Measurements from ENCODE around the gene MLC1. TPM values are rescaled to one million over a fixed set of nuclear protein-coding genes. Genes with fewer than 3 reads are reported as not detected.

Gene MLC1
- total RNA-seq, 2 experiments from 2014 or later, result 1.5 to 2.1 TPM

DNA sequence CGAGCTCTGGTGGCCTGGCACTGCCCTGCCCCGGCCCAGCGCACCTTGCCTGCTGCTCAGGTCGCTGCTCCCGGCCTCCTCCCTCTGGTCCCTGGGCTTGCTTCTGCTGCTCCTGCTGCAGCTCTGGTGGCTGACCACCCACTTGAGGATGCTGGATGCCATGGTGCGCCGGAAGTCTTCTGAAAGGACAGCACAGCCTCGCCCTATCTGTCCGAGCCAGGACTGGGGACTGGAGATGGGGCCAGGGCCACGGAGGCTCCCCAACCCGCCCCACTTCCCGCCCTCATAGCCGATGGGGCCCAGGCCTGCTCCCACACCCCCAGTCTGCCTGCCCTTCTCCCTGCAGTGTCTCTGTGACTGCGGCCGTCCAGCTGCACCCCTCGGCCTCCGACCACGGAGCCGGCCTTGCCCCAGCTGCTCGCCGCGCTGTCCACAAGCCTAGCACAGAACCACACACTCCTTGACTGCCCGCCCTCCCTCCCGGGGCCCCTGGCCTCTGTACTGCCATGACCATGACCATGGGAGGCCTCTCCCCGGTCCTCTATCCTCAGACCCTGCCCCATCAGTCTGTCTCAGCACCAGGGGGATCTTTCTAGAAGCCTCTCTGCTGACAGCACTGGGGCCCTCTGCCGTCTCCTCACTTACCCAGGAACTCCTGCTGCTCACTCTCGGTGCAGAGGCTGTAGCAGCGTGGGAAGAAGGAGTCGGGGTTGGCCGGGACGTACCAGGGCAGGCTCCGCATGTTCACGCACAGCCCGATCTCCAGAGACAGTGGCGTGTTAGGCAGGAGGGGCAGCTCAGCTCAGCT lies 39.8 kb downstream of the MLC1 start:
- peaks cover 6% of the 10 kb centered on the region for H3K4me1 Mint-ChIP-seq

GRCh38 chr22:50044485-50045118 lies 40.6 kb downstream of the MLC1 start:
- peaks cover 2% of the 10 kb centered on the region for H3K9me3 Mint-ChIP-seq
- H3K36me3 Mint-ChIP-seq, result no peaks in the 10 kb centered on the region
- H3K27ac Mint-ChIP-seq, result no peak overlapping the region
- H3K4me1 Mint-ChIP-seq, result peaks cover 6% of the 10 kb centered on the region
- no peak overlapping the region for H3K4me3 Mint-ChIP-seq
- DNase-seq, result no peak
- H3K27me3 Mint-ChIP-seq, result peaks cover 24% of the 10 kb centered on the region

More for the DNA sequence above, 39.8 kb downstream of the MLC1 start:
- Mint-ChIP-seq H3K4me3 (no peak overlapping the region), H3K27ac (no peak overlapping the region), H3K9me3 (peaks cover 2% of the 10 kb centered on the region), H3K27me3 (peaks cover 24% of the 10 kb centered on the region), H3K36me3 (no peaks in the 10 kb centered on the region)
- DNase-seq, result no peak

DNA sequence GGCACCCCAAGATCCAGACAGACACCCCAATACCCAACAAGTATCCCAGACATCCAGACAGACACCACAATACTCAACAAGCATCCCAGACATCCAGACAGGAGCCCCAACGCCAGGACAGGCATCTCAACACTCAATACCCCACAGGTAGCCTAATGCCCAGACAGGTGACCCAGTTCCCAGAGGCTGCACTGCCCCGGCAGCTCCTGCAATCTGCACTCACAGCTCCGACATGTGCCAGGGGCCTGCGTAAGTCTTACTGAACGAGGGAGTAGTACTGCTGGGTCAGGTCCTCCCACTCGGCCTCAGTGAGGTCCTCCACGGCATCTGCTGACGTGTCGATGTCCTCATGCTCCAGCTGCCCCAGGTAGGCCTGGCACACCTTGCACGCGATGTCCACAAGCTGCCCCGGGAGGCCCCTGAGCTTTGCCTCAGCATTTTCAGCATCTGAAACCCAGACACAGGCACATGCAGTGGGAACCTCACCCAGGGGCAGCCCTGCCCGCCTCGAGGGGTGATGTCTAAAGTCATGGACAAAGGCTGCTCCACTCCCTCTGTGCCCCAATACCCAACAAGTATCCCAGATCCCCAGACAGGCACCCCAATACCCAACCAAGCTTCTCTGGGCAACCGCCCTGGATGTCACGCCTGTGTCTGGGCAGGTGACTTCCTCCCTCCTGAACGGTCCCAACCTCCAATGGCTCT lies 43.7 kb downstream of the MLC1 start:
- no peak for DNase-seq
- H3K27me3 Mint-ChIP-seq, result peaks cover 24% of the 10 kb centered on the region
- no peak overlapping the region for H3K27ac Mint-ChIP-seq
- no peak overlapping the region for H3K4me3 Mint-ChIP-seq
- H3K36me3 Mint-ChIP-seq, result peaks cover 2% of the 10 kb centered on the region
- peaks cover 10% of the 10 kb centered on the region for H3K9me3 Mint-ChIP-seq
- H3K4me1 Mint-ChIP-seq, result peaks cover 6% of the 10 kb centered on the region

DNA sequence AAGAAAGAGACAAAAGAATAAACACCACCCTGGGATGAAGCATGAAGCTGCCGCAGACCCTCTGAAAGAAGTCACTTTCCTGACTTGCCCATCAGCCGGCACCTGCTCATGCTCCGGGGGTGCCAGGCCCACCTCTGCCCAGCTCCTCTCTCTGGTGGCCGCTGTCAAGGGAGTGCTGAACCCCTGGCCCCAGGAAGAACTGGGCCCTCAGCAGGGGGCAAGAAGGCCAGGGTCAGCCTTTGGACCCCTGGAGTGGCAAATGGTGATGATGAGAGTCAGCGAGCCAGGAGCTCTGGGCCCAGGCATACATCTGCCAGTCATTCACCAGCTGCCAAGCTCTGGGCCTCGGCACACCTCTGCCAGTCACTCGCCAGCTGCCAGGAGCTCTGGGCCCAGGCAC lies 44.5 kb downstream of the MLC1 start:
- Mint-ChIP-seq H3K27me3 (peaks cover 24% of the 10 kb centered on the region), H3K9me3 (peaks cover 10% of the 10 kb centered on the region), H3K4me1 (peaks cover 6% of the 10 kb centered on the region), H3K4me3 (no peak overlapping the region), H3K36me3 (peaks cover 2% of the 10 kb centered on the region), H3K27ac (no peak overlapping the region)
- DNase-seq, result no peak

GRCh38 chr22:50039669-50040443 lies 45.4 kb downstream of the MLC1 start:
- peaks cover 24% of the 10 kb centered on the region for H3K27me3 Mint-ChIP-seq
- H3K9me3 Mint-ChIP-seq, result peaks cover 10% of the 10 kb centered on the region
- peaks cover 2% of the 10 kb centered on the region for H3K36me3 Mint-ChIP-seq
- no peak overlapping the region for H3K4me3 Mint-ChIP-seq
- H3K27ac Mint-ChIP-seq, result no peak overlapping the region
- peaks cover 7% of the 10 kb centered on the region for H3K4me1 Mint-ChIP-seq
- no peak for DNase-seq

DNA sequence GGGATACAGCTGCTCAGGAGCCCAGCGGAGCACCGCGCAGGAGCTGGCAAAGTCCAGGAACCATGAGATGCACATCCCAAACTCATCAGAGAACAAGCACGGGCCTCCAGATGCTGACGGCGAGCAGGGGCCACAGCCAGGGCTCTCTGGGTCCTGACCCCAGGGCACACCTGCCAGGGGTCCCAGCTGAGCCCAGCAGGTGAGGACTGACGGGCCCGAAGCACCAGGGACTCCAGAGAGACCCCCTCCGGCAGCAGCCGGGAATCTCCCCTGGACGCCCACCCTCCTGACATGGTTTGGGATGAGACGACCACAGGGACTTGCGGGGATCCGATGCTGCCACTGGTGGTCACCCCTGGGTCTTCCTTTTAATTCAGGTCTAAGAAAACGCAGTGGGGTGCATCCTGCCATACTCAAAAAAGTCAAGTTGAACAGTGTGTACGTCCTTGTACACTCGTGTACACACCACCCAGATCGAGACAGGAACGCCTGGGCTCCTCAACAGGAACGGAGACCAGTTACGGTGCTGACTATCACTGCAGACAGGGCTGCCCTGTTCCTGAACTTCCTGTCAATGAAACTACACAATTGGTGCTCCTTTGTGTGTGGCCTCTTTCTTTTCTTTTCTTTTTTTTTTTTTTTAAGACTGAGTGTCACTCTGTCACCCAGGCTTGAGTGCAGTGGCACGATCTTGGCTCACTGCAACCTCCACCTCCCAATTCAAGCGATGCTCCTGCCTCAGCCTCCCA lies 49.1 kb downstream of the MLC1 start:
- Mint-ChIP-seq H3K36me3 (peaks cover 2% of the 10 kb centered on the region), H3K4me1 (peaks cover 3% of the 10 kb centered on the region), H3K4me3 (no peak overlapping the region), H3K27me3 (peaks cover 10% of the 10 kb centered on the region), H3K9me3 (peaks cover 8% of the 10 kb centered on the region), H3K27ac (no peak overlapping the region)
- DNase-seq, result no peak

- peaks cover 3% of the 10 kb centered on the region for H3K4me1 Mint-ChIP-seq
Measured at GRCh38 chr22:50035131-50035881, 49.9 kb downstream of the MLC1 start.

GRCh38 chr22:50034126-50035081 lies 50.8 kb downstream of the MLC1 start:
- no peak overlapping the region for H3K4me3 Mint-ChIP-seq
- DNase-seq, result no peak

More at GRCh38 chr22:50035131-50035881, 49.9 kb downstream of the MLC1 start:
- H3K27ac Mint-ChIP-seq, result no peak overlapping the region
- no peak for DNase-seq
- H3K36me3 Mint-ChIP-seq, result peaks cover 2% of the 10 kb centered on the region
- H3K9me3 Mint-ChIP-seq, result peaks cover 8% of the 10 kb centered on the region
- H3K4me3 Mint-ChIP-seq, result no peak overlapping the region
- peaks cover 10% of the 10 kb centered on the region for H3K27me3 Mint-ChIP-seq

DNA sequence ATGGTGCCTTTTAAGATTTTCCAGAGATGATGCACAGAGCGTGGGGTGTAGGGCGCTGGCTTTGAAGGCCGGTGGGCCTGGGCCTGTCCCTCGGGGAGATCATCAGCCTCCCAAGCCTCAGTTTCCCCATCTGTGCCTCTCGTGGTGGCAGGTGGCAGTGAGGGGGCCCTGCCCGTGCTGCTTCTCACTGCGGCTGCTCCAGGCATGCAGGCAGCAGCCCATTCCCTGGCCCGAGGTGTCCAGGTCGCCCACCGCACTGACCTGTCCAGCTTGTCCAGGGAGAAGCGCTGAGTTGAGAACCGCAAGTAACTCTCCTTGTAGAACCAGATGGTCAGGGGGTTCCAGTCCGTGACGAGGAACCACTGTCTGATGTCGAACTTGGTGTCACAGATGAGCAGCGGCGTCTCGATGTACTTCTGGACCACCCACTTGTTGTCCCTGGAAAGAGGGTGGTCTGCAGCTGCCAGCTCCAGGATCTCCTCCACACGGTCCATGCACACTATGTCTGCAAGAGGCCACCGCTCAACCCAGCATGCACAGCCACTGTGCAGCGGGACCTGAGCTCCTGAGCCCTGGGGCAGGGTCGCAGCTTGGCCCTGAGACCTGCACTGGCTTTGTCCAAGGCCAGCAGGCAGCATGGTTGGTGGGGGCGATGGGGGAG lies 52.2 kb downstream of the MLC1 start:
- DNase-seq, result no peak
- peaks cover 10% of the 10 kb centered on the region for H3K27me3 Mint-ChIP-seq
- H3K36me3 Mint-ChIP-seq, result no peaks in the 10 kb centered on the region
- H3K4me1 Mint-ChIP-seq, result peaks cover 8% of the 10 kb centered on the region
- no peak overlapping the region for H3K4me3 Mint-ChIP-seq
- H3K9me3 Mint-ChIP-seq, result no peaks in the 10 kb centered on the region
- H3K27ac Mint-ChIP-seq, result no peak overlapping the region

More at GRCh38 chr22:50034126-50035081, 50.8 kb downstream of the MLC1 start:
- H3K27ac Mint-ChIP-seq, result no peak overlapping the region
- H3K4me1 Mint-ChIP-seq, result peaks cover 5% of the 10 kb centered on the region
- peaks cover 2% of the 10 kb centered on the region for H3K36me3 Mint-ChIP-seq
- peaks cover 10% of the 10 kb centered on the region for H3K27me3 Mint-ChIP-seq
- peaks cover 8% of the 10 kb centered on the region for H3K9me3 Mint-ChIP-seq

DNA sequence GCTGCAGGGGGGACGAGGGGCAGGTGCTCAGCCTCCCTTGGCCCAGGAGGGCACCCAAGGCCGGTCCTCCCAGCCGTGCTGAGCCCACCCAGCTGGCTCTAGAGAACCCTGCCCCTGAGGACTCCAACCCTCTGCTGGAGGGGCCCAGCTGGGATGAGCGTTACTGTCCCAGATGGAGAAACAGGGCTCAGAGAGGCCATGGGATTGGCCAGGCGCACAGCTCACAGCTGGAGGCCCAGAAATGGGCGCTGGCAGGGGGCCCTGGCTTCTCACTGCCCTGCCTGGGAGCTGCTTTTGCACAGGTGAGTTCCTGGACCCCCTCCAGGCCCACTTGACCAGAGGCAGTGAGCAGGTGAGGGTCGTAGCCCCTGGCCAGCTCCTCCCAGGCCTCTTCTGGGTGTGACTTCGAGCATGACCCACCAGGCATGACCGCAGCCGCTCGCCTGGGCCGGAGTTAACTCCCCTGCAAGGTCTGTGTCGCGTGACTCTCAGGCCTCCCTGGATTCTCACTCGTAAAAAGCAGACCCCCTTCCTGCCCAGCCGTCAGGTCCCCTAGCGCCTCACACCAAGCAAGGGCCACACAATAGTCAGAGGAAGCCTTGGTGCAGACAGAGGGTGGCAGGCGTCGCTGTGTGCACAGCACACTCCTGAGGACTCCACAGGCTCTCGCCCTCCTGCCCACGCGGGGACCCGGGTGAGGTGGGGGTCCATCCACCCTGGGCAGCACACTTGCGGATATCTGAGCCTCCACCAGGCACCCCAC lies 52.9 kb downstream of the MLC1 start:
- no peaks in the 10 kb centered on the region for H3K9me3 Mint-ChIP-seq
- no peaks in the 10 kb centered on the region for H3K36me3 Mint-ChIP-seq
- peaks cover 15% of the 10 kb centered on the region for H3K27me3 Mint-ChIP-seq
- no peak for DNase-seq
- peaks cover 11% of the 10 kb centered on the region for H3K4me1 Mint-ChIP-seq
- no peak overlapping the region for H3K27ac Mint-ChIP-seq
- no peak overlapping the region for H3K4me3 Mint-ChIP-seq

DNA sequence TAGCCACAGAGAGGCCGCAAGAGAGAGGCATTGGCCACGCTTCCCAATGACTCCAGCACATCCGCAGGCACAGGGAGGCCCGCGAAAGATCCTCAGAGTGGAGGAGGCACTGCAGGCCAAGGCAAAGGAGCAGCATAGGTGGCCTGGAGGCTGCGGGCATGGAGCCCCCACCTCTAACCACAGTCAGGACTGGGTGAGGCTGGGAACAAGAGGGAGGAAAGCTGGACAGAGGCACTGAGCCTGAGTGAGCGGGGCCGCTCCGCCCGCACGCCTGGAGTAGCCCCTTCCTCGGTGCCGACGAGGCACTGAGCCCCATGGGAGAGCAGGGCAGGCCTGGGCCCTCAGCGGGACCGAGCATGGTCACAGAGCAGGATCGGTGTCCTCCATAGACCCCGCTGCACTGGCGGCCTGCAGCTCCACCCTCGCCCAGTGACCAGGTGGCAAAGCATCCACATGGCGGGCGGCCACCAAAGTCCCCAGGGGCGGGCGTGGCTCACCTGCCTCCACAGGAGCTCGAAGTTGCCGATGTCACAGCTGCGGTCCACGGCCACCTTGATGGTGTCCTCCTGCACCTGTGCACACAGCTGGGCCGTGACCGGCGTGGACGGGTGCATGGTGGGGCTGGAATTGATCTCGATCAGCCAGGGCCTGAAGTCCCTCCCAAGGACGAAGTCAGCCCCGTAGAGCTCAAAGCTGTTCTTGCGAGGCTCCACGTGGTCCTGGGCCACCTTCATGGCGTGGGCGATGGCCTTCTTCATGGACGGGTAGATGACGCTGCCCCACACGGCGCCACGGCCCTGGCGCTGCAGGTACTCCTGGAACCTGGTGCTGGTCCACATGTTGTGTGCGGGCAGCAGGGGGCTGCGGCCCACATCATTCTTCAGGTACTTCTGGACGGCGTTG lies 53.8 kb downstream of the MLC1 start:
- Mint-ChIP-seq H3K9me3 (no peaks in the 10 kb centered on the region), H3K27ac (no peak overlapping the region), H3K27me3 (peaks cover 15% of the 10 kb centered on the region), H3K4me1 (peaks cover 11% of the 10 kb centered on the region), H3K36me3 (no peaks in the 10 kb centered on the region), H3K4me3 (no peak overlapping the region)
- DNase-seq, result no peak

Measured in activated naive CD8-positive, alpha-beta T cell treated with anti-CD3 and anti-CD28 coated beads for 36 hours (primary cell).